ENCODE data around the gene PRR33.

PRR33 gene

DNA sequence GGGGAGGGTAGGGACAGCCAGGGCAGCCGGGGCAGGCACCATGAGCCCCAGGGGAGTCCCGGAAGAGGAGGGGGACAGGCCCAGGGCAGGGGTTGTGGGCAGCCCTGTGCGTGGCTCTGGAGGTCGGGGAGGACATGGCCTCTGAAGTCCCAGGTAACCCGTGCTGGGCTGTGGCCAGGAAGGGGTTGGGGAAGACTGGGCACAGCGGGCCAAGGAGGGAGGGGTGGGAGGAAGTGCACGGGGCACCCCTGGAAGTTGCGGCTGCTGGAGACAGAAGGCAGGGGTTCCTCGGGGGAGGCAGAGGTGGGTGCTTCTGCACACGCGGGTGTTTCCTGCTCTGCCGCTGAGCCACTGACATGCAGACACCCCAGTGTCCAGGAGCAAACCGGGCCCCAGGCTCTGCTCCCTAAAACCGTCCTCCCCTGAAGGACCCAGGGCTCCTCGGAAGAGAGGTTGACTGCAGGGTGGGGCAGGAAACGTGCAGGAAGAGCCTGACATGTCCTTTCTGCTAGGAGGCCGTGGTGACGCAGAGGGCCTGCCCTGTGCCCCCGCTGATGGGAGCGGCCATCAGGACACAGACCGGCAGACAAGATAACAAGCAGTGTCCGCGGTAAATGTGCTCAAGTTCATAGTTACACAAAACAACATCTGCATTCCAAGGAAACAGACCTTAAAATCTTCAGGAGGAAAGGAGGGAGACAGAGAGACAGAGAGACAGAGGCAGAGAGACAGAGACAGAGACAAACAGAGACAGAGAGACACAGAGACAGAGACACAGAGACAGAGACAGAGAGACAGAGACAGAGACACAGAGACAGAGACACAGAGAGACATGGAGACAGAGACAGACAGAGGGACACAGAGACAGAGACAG, 47.2 kb downstream of the PRR33 start:
- H3K27ac ChIP-seq (ENCODE audit: low read length), result no peak overlapping the region
- peak overlapping the region; percentile 28; the same call in 1 of the 2 replicates for H2AFZ ChIP-seq (ENCODE audit: low read depth, low read length)

DNA sequence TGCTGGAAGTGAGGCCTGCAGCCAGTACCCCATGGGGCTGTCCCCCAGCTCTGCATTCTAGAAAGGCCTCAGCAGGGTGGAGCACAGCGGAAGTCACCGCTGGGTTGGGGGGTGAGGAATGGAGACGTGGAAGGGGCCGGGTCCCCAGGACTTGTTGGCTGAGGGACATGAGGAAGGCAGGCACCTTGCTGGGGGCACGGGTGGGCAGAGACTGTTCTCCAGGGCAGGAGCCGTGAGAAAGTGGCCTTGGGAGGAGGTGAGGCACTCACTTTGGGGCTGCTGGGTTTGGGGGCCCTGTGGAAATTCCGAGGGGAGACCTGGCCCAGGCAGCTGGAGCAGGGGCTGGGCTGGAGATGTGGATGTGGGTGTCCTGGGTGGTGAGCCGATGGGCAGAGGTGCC, 47.9 kb downstream of the PRR33 start:
- H3K4me3 ChIP-seq (ENCODE audit: low read length), result peak overlapping the region; percentile 59; the same call in 1 of the 2 replicates
- peak overlapping the region; percentile 45; the same call in 1 of the 2 replicates for H3K9ac ChIP-seq (ENCODE audit: low read length)
- no peak for TF ChIP-seq EZH2phosphoT487 (IDR thresholded peaks at IDR 0.05; ENCODE audit: low read depth)
- TF ChIP-seq, protein P1, sequence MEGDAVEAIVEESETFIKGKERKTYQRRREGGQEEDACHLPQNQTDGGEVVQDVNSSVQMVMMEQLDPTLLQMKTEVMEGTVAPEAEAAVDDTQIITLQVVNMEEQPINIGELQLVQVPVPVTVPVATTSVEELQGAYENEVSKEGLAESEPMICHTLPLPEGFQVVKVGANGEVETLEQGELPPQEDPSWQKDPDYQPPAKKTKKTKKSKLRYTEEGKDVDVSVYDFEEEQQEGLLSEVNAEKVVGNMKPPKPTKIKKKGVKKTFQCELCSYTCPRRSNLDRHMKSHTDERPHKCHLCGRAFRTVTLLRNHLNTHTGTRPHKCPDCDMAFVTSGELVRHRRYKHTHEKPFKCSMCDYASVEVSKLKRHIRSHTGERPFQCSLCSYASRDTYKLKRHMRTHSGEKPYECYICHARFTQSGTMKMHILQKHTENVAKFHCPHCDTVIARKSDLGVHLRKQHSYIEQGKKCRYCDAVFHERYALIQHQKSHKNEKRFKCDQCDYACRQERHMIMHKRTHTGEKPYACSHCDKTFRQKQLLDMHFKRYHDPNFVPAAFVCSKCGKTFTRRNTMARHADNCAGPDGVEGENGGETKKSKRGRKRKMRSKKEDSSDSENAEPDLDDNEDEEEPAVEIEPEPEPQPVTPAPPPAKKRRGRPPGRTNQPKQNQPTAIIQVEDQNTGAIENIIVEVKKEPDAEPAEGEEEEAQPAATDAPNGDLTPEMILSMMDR (IDR thresholded peaks at IDR 0.05; ENCODE audit: low read depth, low read length), result no peak
- no peaks in the 10 kb centered on the region for H3K36me3 ChIP-seq (replicated peaks; ENCODE audit: low read depth, low read length)
- peaks cover 65% of the 10 kb centered on the region for H3K4me1 ChIP-seq (ENCODE audit: low read length)
- H3K79me2 ChIP-seq (ENCODE audit: low read length), result no peaks in the 10 kb centered on the region
- no peak overlapping the region for H3K27ac ChIP-seq (ENCODE audit: low read length)
- peak overlapping the region; percentile 28; the same call in 1 of the 2 replicates for H2AFZ ChIP-seq (ENCODE audit: low read depth, low read length)
- H3K27me3 ChIP-seq (ENCODE audit: low read depth, low read length), result peaks cover 34% of the 10 kb centered on the region
- H3K9me3 ChIP-seq (ENCODE audit: insufficient read depth, low read length), result no peaks in the 10 kb centered on the region
- peak overlapping the region; percentile 64 for H3K4me2 ChIP-seq (ENCODE audit: low read length)
- no peaks in the 10 kb centered on the region for H4K20me1 ChIP-seq (ENCODE audit: insufficient read depth, low read length)

More for the DNA sequence above, 47.2 kb downstream of the PRR33 start:
- Histone ChIP-seq H3K79me2 (ENCODE audit: low read length) (no peaks in the 10 kb centered on the region), H3K36me3 (replicated peaks; ENCODE audit: low read depth, low read length) (no peaks in the 10 kb centered on the region), H3K9me3 (ENCODE audit: insufficient read depth, low read length) (no peaks in the 10 kb centered on the region), H4K20me1 (ENCODE audit: insufficient read depth, low read length) (no peaks in the 10 kb centered on the region), H3K4me2 (ENCODE audit: low read length) (peak overlapping the region; percentile 64), H3K27me3 (ENCODE audit: low read depth, low read length) (peaks cover 34% of the 10 kb centered on the region), H3K4me1 (ENCODE audit: low read length) (peaks cover 59% of the 10 kb centered on the region), H3K4me3 (ENCODE audit: low read length) (peak overlapping the region; percentile 59; the same call in 1 of the 2 replicates), H3K9ac (ENCODE audit: low read length) (peak overlapping the region; percentile 45; the same call in 1 of the 2 replicates)
- TF ChIP-seq, protein P1 (IDR thresholded peaks at IDR 0.05; ENCODE audit: low read depth, low read length), result no peak
- TF ChIP-seq EZH2phosphoT487 (IDR thresholded peaks at IDR 0.05; ENCODE audit: low read depth), result no peak

DNA sequence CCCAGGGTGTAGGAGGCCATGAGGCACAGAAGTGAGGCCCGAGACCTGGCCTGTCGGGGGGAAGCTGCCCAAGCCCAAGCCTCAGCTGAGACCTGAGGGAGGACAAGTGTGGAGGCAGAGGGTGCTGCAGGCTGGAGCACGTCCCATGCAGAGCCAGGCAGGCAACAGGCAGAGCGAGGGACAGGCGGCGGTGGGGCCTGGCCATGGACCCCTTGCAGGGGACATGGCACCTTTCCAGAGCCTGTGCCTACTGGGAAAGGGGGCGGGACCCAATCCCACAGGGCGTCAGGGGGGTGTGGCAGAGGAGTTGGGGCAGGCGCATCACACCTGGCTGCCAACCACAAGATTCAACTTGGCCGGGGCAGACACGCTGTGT, 48.6 kb downstream of the PRR33 start:
- H3K79me2 ChIP-seq (ENCODE audit: low read length), result no peaks in the 10 kb centered on the region
- peaks cover 34% of the 10 kb centered on the region for H3K27me3 ChIP-seq (ENCODE audit: low read depth, low read length)
- H3K27ac ChIP-seq (ENCODE audit: low read length), result no peak overlapping the region
- no peak overlapping the region for H3K4me2 ChIP-seq (ENCODE audit: low read length)
- H2AFZ ChIP-seq (ENCODE audit: low read depth, low read length), result no peak overlapping the region
- H3K9me3 ChIP-seq (ENCODE audit: insufficient read depth, low read length), result no peaks in the 10 kb centered on the region
- no peak overlapping the region for H3K9ac ChIP-seq (ENCODE audit: low read length)
- H3K4me3 ChIP-seq (ENCODE audit: low read length), result no peak overlapping the region
- no peaks in the 10 kb centered on the region for H3K36me3 ChIP-seq (replicated peaks; ENCODE audit: low read depth, low read length)
- no peaks in the 10 kb centered on the region for H4K20me1 ChIP-seq (ENCODE audit: insufficient read depth, low read length)
- H3K4me1 ChIP-seq (ENCODE audit: low read length), result peaks cover 72% of the 10 kb centered on the region
- no peak for TF ChIP-seq EZH2phosphoT487 (IDR thresholded peaks at IDR 0.05; ENCODE audit: low read depth)
- TF ChIP-seq, protein P1 (IDR thresholded peaks at IDR 0.05; ENCODE audit: low read depth, low read length), result no peak

Measured in OCI-LY3 (cell line).